ENCODE data around the gene CRISPLD2.

The CRISPLD2 gene

GRCh38 chr16:84884596-84885341, 65.0 kb downstream of the CRISPLD2 start:
- no peak for DNase-seq (ENCODE audit: low read depth)

- DNase-seq (ENCODE audit: low read depth) = no peak
Observed at GRCh38 chr16:84885342-84885910, 65.6 kb downstream of the CRISPLD2 start.

- DNase-seq (ENCODE audit: low read depth) = no peak
Observed at GRCh38 chr16:84886497-84887090, 66.8 kb downstream of the CRISPLD2 start.

- no peak for DNase-seq (ENCODE audit: low read depth)
Observed at GRCh38 chr16:84887207-84887606, 67.4 kb downstream of the CRISPLD2 start.

DNA sequence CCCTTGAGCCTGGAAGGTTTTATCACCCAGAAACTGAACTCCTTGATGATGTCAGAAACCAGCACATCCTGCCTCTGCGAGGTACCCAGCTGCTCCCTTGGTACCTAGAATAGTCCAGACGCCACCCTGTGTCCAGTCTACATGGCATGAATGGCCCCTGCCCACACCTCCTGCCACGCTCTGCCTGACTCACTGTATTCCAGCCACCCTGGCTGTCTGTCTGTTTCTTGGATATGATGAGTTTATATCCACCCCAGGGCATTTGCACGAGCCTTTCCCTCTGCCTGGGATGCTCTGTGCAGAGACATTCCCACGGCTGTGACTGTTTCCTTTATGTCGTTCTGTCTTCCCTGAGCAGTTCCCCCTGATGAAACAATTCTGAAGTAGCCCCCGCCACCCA, 68.7 kb downstream of the CRISPLD2 start:
- no peak for DNase-seq (ENCODE audit: low read depth)

DNA sequence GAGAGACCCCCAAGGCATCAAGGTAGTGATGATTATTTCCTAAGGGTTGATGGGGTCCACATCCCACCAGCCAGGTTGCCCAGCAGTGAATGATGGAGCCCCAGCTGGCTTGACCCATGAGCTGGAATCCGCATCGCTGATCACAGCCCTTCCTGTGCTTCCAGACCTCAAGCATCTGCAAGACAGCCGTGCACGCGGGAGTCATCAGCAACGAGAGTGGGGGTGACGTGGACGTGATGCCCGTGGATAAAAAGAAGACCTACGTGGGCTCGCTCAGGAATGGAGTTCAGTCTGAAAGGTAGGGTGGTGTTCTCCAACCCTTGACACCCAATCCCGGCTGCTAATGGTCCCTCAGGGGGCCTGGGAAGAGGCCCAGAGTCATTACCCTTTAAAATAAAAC, 69.3 kb downstream of the CRISPLD2 start:
- DNase-seq (ENCODE audit: low read depth) = no peak

DNA sequence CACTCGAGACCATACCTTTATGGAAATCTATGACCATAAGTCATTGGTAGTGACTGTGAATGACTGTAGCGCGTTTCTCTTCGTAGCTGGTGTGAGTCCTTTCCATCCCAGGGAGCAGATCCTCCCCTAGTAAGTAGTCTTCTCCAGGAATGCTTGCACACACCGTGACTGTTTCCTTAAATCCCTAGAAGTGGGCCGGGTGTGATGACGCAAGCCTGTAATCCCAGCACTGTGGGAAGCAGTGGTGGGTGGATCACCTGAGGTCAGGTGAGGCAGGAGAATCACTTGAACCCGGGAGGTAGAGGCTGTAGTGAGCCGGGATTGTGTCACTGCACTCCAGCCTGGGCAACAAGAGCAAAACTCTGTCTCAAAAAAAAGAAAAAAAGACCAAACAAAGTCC, 70.6 kb downstream of the CRISPLD2 start:
- no peak for DNase-seq (ENCODE audit: low read depth)

GRCh38 chr16:84891149-84891795, 71.5 kb downstream of the CRISPLD2 start:
- DNase-seq (ENCODE audit: low read depth) = no peak

DNA sequence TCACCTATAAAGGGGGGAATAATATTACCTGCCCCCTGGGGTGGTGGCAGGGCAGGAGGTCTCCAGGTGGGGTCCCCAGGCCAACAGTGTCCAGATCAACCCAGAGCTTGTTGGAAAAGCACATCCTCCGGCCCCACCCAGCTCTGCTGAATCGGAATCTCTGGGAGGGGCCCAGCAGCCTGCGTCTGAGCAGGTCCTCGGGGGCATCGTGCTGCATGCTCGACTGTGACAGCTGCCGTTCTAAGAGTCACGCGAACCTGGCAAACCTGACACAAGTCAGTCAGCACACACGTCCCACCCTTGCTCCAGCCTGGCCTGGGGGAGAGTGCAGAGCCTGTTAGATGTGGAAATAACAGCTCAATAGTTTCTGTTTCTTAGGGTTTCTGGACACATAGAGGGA, 72.3 kb downstream of the CRISPLD2 start:
- DNase-seq (ENCODE audit: low read depth) = no peak

GRCh38 chr16:84893467-84893848, 73.7 kb downstream of the CRISPLD2 start:
- no peak for DNase-seq (ENCODE audit: low read depth)

- no peak for DNase-seq (ENCODE audit: low read depth)
Observed at GRCh38 chr16:84893849-84894599, 74.2 kb downstream of the CRISPLD2 start.

DNA sequence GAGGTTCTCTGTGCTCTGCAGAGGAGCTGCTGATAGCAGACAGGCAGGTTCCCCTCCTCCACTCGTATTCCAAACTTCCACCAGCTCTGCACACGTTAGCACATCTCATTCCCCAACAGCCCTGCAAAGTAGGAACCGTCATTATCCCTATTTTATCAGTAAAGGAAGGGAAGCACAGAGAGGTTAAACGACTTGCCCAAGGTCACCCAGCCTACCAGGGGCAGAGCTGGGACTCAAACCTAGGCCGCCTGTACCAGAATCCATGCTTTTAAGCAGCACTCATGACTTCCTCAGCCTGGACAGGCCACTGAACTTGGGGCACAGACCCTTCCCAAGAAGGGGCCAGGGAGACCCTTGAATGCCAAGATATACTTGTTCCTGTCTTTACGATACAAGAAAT, 75.2 kb downstream of the CRISPLD2 start:
- DNase-seq (ENCODE audit: low read depth) = no peak

- no peak for DNase-seq (ENCODE audit: low read depth)
Observed at GRCh38 chr16:84896847-84897246, 77.1 kb downstream of the CRISPLD2 start.

- no peak for DNase-seq (ENCODE audit: low read depth)
Observed at GRCh38 chr16:84897911-84898377, 78.2 kb downstream of the CRISPLD2 start.

DNA sequence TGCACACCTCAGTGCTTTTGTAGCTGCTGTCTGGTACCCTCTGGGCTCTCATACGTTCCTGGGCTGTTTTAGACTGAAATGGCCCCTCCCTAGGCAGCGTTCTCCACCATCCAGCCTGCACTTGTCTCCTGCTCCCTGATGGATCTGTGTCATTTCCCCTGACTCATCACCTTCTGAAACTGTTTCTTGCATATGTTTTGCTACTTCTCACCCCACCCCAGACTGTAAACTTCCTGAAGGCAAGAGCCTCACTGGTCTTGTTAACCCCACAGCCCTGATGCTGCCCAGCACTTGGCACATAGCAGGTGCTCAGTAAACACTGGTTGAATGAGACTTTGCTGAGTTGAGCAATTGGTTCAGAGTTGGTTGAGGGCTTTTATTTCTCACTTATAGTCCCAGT, 78.7 kb downstream of the CRISPLD2 start:
- no peak for DNase-seq (ENCODE audit: low read depth)

DNA sequence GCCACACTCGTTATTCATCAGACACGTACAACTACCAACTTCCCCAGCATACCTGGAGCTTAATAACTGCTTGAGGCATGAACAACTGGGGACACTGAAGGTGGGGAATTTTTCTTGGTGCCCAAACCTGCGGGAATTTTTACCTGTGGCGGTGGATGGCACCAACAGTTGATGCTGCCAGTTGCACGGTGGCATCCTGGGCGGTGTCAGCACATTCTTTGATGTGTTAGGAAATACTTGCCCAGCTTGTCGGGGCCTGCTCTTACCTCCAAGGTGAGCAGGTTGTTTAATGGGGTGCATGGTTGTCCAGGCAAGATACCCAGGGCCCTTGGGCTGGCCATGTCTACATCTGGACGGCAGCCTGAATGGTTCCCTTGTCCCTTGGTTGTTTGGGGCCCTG, 79.6 kb downstream of the CRISPLD2 start:
- no peak for DNase-seq (ENCODE audit: low read depth)

GRCh38 chr16:84905965-84906460, 86.2 kb downstream of the CRISPLD2 start:
- DNase-seq (ENCODE audit: low read depth) = no peak

GRCh38 chr16:84907051-84907450, 87.3 kb downstream of the CRISPLD2 start:
- DNase-seq (ENCODE audit: low read depth) = no peak

DNA sequence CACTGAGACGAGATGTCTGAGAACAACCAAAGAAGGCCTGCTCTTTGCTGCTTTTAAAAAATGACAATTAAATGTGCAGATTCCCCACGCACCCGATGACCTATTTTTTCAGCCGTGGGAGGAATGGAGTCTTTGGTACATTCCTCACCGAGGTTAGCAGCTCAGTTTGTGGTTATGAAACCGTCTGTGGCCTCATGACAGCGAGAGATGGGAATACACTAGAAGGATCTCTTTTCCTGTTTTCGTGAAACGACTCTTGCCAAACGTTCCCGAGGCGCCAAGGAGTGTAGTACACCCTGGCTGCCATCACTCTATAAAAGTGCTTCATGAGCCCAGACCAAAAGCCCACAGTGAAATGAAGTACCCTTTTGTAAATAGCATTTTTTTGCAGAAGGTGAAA, 87.8 kb downstream of the CRISPLD2 start:
- DNase-seq (ENCODE audit: low read depth) = no peak

GRCh38 chr16:84909476-84910085, 89.8 kb downstream of the CRISPLD2 start:
- DNase-seq (ENCODE audit: low read depth) = no peak

GRCh38 chr16:84911486-84912216, 91.9 kb downstream of the CRISPLD2 start:
- no peak for DNase-seq (ENCODE audit: low read depth)
